GM12878 (cell line): ENCODE results near the gene BATF. TPM values are rescaled to one million over a fixed set of nuclear protein-coding genes. Genes with fewer than 3 reads are reported as not detected.
A peak's percentile ranks its signal among the peaks of the same experiment; 100 is the strongest.

ENCODE experiments used
- CREB1 ChIP-seq: IDR thresholded peaks from 2 replicates; pipeline ENCODE4 v1.6.1; 2012; ENCODE audit warnings: low read depth, mild to moderate bottlenecking, inconsistent platforms
- EGR1 ChIP-seq, 2 experiments: IDR thresholded peaks; 1 replicate in 1 of 2; 2 replicates in 1 of 2; pipeline ENCODE4 v1.6.1; 2011 to 2012; ENCODE audit warnings: low read depth in 2 of 2, low read length in 2 of 2, borderline replicate concordance in 1 of 2, mild to moderate bottlenecking in 1 of 2, moderate library complexity in 1 of 2
- ETV6 ChIP-seq, 2 experiments: fragments of 450-650 bp in 1 of 2; IDR thresholded peaks in 1 of 2; conservative IDR thresholded peaks in 1 of 2; 2 replicates each; pipeline ENCODE4 v1.6.1; 2014; ENCODE audit warnings: antibody characterized with exemption in 1 of 2, borderline replicate concordance in 1 of 2, low read depth in 1 of 2, mild to moderate bottlenecking in 1 of 2, moderate library complexity in 1 of 2
- GABPA ChIP-seq: IDR thresholded peaks from 2 replicates; pipeline ENCODE4 v1.6.1; 2014; ENCODE audit warnings: antibody characterized with exemption, low read depth, mild to moderate bottlenecking, inconsistent platforms
- HDAC6 ChIP-seq: fragments of 200-600 bp; sonication (generic); IDR thresholded peaks from one replicate; pipeline ENCODE4 v1.8.0; 2017; ENCODE audit warnings: antibody characterized with exemption; ENCODE audit not compliant: unreplicated experiment
- HSF1 ChIP-seq: fragments of 150-350 bp; IDR thresholded peaks from 2 replicates; pipeline ENCODE4 v1.6.1; 2014; ENCODE audit warnings: mild to moderate bottlenecking, low read depth, low read length
- IRF4 ChIP-seq: IDR thresholded peaks from 2 replicates; pipeline ENCODE4 v1.6.1; 2011; ENCODE audit warnings: low read depth, low read length
- NFIC ChIP-seq: IDR thresholded peaks from 2 replicates; pipeline ENCODE4 v1.6.1; 2012; ENCODE audit warnings: low read depth, mild to moderate bottlenecking, inconsistent platforms, low read length, moderate library complexity
- POLR2AphosphoS5 ChIP-seq: IDR thresholded peaks from 2 replicates; pipeline ENCODE4 v1.6.1; 2011; ENCODE audit warnings: mild to moderate bottlenecking, low read length, inconsistent platforms
- RAD51 ChIP-seq: fragments of 450-650 bp; IDR thresholded peaks from 2 replicates; pipeline ENCODE4 v1.6.1; 2016; ENCODE audit warnings: moderate library complexity, mild to moderate bottlenecking, inconsistent platforms
- SKIL ChIP-seq: fragments of 450-650 bp; IDR thresholded peaks from 2 replicates; pipeline ENCODE4 v1.6.1; 2017; ENCODE audit warnings: mild to moderate bottlenecking, low read depth, inconsistent platforms; ENCODE audit not compliant: poor library complexity, severe bottlenecking
- SPI1 ChIP-seq: IDR thresholded peaks from 2 replicates; pipeline ENCODE4 v1.6.1; 2011; ENCODE audit warnings: low read depth, mild to moderate bottlenecking, low read length, moderate library complexity, borderline replicate concordance; ENCODE audit not compliant: insufficient read depth
- SREBF1 ChIP-seq: IDR thresholded peaks from 2 replicates; pipeline ENCODE4 v1.6.1; 2012; ENCODE audit warnings: mild to moderate bottlenecking, low read length
- TBL1XR1 ChIP-seq: IDR thresholded peaks from 2 replicates; pipeline ENCODE4 v1.6.1; 2012; ENCODE audit warnings: low read depth, low read length, improper control_type of control experiment
- USF2 ChIP-seq: IDR thresholded peaks from 2 replicates; pipeline ENCODE4 v1.6.1; 2011; ENCODE audit warnings: low read depth, low read length, improper control_type of control experiment, borderline replicate concordance
- ZBED1 ChIP-seq: IDR thresholded peaks from 2 replicates; pipeline ENCODE4 v1.6.1; 2016; ENCODE audit warnings: borderline replicate concordance
- ZZZ3 ChIP-seq: IDR thresholded peaks from 2 replicates; pipeline ENCODE4 v1.6.1; 2011; ENCODE audit warnings: low read depth; ENCODE audit not compliant: control insufficient read depth, insufficient read length
- polyA plus RNA-seq, 11 experiments: library from polyadenylated mRNA; depleted of rRNA in 4 of 11; unstranded in 6 of 11; stranded (reverse) in 5 of 11; fragments of >200 nt; fragmentation: Nextera tagmentation in 4 of 11; fragmentation: Illumina TruSeq in 1 of 11; extraction: Ambion mirVana in 4 of 11; extraction: Trizol in 1 of 11; gene quantifications; 1 replicate in 1 of 11; 2 replicates in 10 of 11; pipeline versions ENCODE4 v1.2.1 to v1.2.3, GENCODE V29; 2011 to 2016; ENCODE audit warnings: inconsistent platforms in 2 of 11, missing spikeins in 2 of 11, low read depth in 1 of 11
- total RNA-seq, 4 experiments: library from RNA; depleted of rRNA in 3 of 4; stranded (reverse); fragments of >200 nt in 3 of 4; fragmentation: Illumina TruSeq in 1 of 4; extraction: Trizol in 1 of 4; gene quantifications; 2 replicates each; pipeline versions ENCODE4 v1.2.1 to v1.2.3, GENCODE V29; 2013 to 2021
- TF ChIP-seq, protein P1 (sequence below): IDR thresholded peaks from 2 replicates; pipeline ENCODE4 v1.6.1; 2011; ENCODE audit warnings: borderline replicate concordance, low read depth, mild to moderate bottlenecking, moderate library complexity, low read length; ENCODE audit not compliant: insufficient read depth, poor library complexity, severe bottlenecking
- TF ChIP-seq, protein P2 (sequence below): fragments of 450-650 bp; IDR thresholded peaks from 2 replicates; pipeline ENCODE4 v1.6.1; 2018; ENCODE audit warnings: mild to moderate bottlenecking, low read depth, moderate library complexity; ENCODE audit not compliant: partially characterized antibody

Gene BATF
- total and polyA plus RNA-seq, 10 of the 15 experiments (the other 5 are each of a cell fraction or from before 2014, with no cell fraction given): 10.0 to 154 (median 103) TPM

DNA sequence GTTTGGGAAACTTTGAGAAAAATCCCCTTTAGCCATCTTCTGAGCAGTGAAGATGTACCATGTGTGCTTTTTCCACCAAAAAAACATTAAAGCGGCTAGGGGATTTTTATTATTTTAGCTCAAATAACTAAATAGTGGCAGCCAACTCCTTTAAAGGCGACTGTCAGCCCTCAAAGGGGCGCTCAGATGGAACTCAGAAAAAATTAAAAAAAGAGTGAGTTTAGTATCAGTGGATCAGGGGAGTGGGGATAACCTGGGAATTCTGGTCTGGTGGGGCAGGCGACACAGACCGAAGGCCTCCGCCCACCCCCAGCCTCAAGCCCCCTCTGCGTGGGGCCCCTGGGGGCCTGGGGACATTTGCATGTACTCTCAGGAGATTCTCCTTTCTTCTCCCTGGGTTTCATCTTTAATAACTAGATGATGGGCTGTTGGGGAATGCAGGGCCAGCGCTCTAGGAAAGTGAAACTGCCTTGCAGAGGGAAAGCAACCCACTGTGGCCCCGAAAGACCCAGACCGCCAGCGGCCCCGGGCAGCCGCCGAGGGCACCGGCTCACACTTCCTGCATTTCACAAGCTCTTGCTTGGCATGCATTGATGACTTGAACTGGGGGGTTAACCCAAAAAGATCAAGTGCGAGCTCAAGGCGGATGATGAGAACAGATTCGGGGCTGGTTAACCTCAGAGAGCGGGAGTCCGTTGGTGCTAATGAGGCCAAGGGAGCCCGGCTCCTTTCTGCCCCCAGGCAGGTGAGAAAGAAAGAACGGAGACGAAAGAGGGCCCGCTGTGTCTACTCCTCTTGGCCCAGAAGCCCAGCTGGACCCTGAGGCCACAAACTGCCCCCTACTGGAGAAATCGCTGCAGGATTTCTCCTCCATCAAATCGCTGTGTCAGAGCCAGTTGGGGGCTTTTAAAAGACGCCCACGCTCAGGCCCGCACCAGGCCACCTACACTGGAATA, 7.3 kb upstream of the BATF start (continued):
- peak in 1 of 2 experiments; percentile 79; a peak in 2 of 3 replicates for TF ChIP-seq EGR1 (IDR thresholded peaks at IDR 0.05; ENCODE audit: borderline replicate concordance in 1 of 2, low read depth in 2 of 2, low read length in 2 of 2)
- TF ChIP-seq RAD51: peak; percentile 66
- no peak for TF ChIP-seq ZZZ3
- TF ChIP-seq NFIC: peak; percentile 54
- no peak; the same call in 1 of the 2 replicates for TF ChIP-seq ZBED1
- TF ChIP-seq SKIL: peak; percentile 18
- no peak for TF ChIP-seq USF2
- no peak for TF ChIP-seq HDAC6
- peak; percentile 49; the same call in 1 of the 2 replicates for TF ChIP-seq SPI1
- TF ChIP-seq SREBF1: no peak
- TF ChIP-seq ETV6 (conservative IDR thresholded peaks at IDR 0.05 in 1 of 2, IDR thresholded peaks at IDR 0.05 in 1 of 2; ENCODE audit: borderline replicate concordance in 1 of 2, low read depth in 1 of 2): no peak
- no peak for TF ChIP-seq IRF4
- no peak for TF ChIP-seq TBL1XR1
- TF ChIP-seq, protein P1, sequence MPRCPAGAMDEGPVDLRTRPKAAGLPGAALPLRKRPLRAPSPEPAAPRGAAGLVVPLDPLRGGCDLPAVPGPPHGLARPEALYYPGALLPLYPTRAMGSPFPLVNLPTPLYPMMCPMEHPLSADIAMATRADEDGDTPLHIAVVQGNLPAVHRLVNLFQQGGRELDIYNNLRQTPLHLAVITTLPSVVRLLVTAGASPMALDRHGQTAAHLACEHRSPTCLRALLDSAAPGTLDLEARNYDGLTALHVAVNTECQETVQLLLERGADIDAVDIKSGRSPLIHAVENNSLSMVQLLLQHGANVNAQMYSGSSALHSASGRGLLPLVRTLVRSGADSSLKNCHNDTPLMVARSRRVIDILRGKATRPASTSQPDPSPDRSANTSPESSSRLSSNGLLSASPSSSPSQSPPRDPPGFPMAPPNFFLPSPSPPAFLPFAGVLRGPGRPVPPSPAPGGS: peak; percentile 69
- TF ChIP-seq CREB1: no peak; the same call in 1 of the 2 replicates
- no peak for TF ChIP-seq HSF1
- TF ChIP-seq, protein P2, sequence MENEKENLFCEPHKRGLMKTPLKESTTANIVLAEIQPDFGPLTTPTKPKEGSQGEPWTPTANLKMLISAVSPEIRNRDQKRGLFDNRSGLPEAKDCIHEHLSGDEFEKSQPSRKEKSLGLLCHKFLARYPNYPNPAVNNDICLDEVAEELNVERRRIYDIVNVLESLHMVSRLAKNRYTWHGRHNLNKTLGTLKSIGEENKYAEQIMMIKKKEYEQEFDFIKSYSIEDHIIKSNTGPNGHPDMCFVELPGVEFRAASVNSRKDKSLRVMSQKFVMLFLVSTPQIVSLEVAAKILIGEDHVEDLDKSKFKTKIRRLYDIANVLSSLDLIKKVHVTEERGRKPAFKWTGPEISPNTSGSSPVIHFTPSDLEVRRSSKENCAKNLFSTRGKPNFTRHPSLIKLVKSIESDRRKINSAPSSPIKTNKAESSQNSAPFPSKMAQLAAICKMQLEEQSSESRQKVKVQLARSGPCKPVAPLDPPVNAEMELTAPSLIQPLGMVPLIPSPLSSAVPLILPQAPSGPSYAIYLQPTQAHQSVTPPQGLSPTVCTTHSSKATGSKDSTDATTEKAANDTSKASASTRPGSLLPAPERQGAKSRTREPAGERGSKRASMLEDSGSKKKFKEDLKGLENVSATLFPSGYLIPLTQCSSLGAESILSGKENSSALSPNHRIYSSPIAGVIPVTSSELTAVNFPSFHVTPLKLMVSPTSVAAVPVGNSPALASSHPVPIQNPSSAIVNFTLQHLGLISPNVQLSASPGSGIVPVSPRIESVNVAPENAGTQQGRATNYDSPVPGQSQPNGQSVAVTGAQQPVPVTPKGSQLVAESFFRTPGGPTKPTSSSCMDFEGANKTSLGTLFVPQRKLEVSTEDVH: no peak
- TF ChIP-seq POLR2AphosphoS5: no peak
- TF ChIP-seq GABPA: no peak
